HEK293T (cell line): ENCODE data around the gene SULT1C2.

ENCODE experiments used
- FOXM1 ChIP-seq: fragments of 450-650 bp; IDR thresholded peaks from 2 replicates; pipeline ENCODE4 v1.6.1; 2017; ENCODE audit warnings: mild to moderate bottlenecking, borderline replicate concordance
- ZNF384 ChIP-seq: fragments of 450-650 bp; IDR thresholded peaks from 2 replicates; pipeline ENCODE4 v1.6.1; 2016

DNA sequence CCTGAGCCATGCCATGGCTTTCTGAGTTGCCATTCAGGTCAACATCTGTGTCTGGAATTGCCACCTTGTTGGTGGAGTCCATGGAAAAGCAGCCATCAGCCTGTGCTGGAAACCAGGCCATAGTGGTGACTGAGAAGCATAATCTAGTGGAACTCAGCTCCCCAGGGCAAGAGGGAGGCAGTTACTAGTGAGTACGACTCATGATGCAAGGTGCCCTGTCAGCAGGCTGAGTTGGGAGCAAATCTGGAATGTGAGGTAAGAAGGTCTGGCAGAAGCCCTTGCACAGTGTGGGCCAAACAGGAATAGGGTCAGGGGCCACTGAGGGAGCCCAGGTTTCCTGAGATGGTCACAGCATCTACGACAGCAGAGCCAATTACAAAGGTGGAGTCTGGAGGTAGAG lies 37.1 kb downstream of the SULT1C2 start:
- TF ChIP-seq FOXM1 (no peak), ZNF384 (no peak)
